Measurements from ENCODE around the gene AKAP9.

Gene AKAP9

DNA sequence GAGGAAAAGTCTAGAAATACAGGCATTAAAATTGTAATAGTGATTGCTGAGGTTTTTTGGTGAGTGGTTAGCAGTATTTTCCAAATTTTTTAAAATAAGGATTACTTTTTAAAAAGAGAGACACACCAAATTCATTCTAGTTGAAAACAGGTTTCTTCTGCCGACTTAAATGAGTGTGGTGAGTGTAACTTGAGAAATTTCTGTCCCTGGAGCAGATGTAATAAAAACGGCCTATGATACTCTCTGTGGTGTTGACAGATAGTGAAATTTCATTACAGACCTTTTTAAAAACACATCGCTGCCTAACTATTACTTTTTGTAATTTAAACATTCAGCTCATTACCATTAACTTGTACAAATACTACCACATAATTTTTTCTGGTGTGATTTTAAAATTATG, 103.5 kb downstream of the AKAP9 start:
- Histone ChIP-seq H3K27ac (ENCODE audit: low read length) (peak overlapping the region; percentile 76), H3K9me3 (ENCODE audit: control insufficient read depth in 1 of 2, low read length in 2 of 2) (no peaks in the 10 kb centered on the region), H3K4me1 (ENCODE audit: control insufficient read depth in 1 of 2, insufficient read depth in 2 of 2, low read length in 2 of 2) (peaks cover 0 to 3% of the 10 kb centered on the region in 2 donors), H3K4me3 (ENCODE audit: low read depth in 1 of 2, low read length in 2 of 2) (no peak overlapping the region), H3K27me3 (ENCODE audit: low read depth, low read length) (no peaks in the 10 kb centered on the region), H3K36me3 (ENCODE audit: control insufficient read depth in 1 of 2, insufficient read depth in 2 of 2, low read length in 2 of 2) (peaks cover 12 to 30% of the 10 kb centered on the region in 2 donors)

DNA sequence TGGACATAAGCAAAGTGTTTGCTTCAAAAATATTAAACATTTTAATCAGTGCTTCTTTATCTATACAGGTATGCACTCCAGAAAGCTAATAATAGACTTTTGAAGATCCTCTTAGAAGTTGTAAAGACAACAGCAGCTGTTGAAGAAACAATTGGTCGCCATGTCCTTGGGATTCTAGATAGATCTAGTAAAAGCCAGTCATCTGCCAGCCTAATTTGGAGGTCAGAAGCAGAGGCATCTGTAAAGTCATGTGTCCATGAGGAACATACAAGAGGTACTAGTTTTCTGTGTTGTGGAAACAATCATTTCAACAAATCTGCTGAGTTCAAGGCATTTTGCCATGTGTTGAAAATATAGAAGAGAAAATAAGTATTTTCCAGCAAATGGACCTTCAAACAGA, 104.3 kb downstream of the AKAP9 start:
- H3K36me3 ChIP-seq (ENCODE audit: control insufficient read depth in 1 of 2, insufficient read depth in 2 of 2, low read length in 2 of 2): peaks cover 16 to 30% of the 10 kb centered on the region in 2 donors
- no peak overlapping the region for H3K27ac ChIP-seq (ENCODE audit: low read length)
- H3K9me3 ChIP-seq (ENCODE audit: control insufficient read depth in 1 of 2, low read length in 2 of 2): no peaks in the 10 kb centered on the region
- peaks cover 0 to 3% of the 10 kb centered on the region in 2 donors for H3K4me1 ChIP-seq (ENCODE audit: control insufficient read depth in 1 of 2, insufficient read depth in 2 of 2, low read length in 2 of 2)
- H3K27me3 ChIP-seq (ENCODE audit: low read depth, low read length): no peaks in the 10 kb centered on the region
- no peak overlapping the region for H3K4me3 ChIP-seq (ENCODE audit: low read depth in 1 of 2, low read length in 2 of 2)

GRCh38 chr7:92051655-92052054, 111.0 kb downstream of the AKAP9 start:
- no peaks in the 10 kb centered on the region for H3K4me1 ChIP-seq (ENCODE audit: control insufficient read depth in 1 of 2, insufficient read depth in 2 of 2, low read length in 2 of 2)
- no peaks in the 10 kb centered on the region for H3K9me3 ChIP-seq (ENCODE audit: control insufficient read depth in 1 of 2, low read length in 2 of 2)
- no peaks in the 10 kb centered on the region for H3K27me3 ChIP-seq (ENCODE audit: low read depth, low read length)
- no peak overlapping the region for H3K27ac ChIP-seq (ENCODE audit: low read length)
- H3K4me3 ChIP-seq (ENCODE audit: low read depth in 1 of 2, low read length in 2 of 2): no peak overlapping the region
- H3K36me3 ChIP-seq (ENCODE audit: control insufficient read depth in 1 of 2, insufficient read depth in 2 of 2, low read length in 2 of 2): peaks cover 4 to 12% of the 10 kb centered on the region in 2 donors

GRCh38 chr7:92052159-92052558, 111.5 kb downstream of the AKAP9 start:
- peaks cover 0 to under 1% of the 10 kb centered on the region in 2 donors for H3K4me1 ChIP-seq (ENCODE audit: control insufficient read depth in 1 of 2, insufficient read depth in 2 of 2, low read length in 2 of 2)
- no peaks in the 10 kb centered on the region for H3K27me3 ChIP-seq (ENCODE audit: low read depth, low read length)
- H3K27ac ChIP-seq (ENCODE audit: low read length): no peak overlapping the region
- no peak overlapping the region for H3K4me3 ChIP-seq (ENCODE audit: low read depth in 1 of 2, low read length in 2 of 2)
- H3K9me3 ChIP-seq (ENCODE audit: control insufficient read depth in 1 of 2, low read length in 2 of 2): no peaks in the 10 kb centered on the region
- peaks cover 0 to 12% of the 10 kb centered on the region in 2 donors for H3K36me3 ChIP-seq (ENCODE audit: control insufficient read depth in 1 of 2, insufficient read depth in 2 of 2, low read length in 2 of 2)

GRCh38 chr7:92052684-92053083, 112.0 kb downstream of the AKAP9 start:
- H3K27me3 ChIP-seq (ENCODE audit: low read depth, low read length): no peaks in the 10 kb centered on the region
- peaks cover 0 to 6% of the 10 kb centered on the region in 2 donors for H3K4me1 ChIP-seq (ENCODE audit: control insufficient read depth in 1 of 2, insufficient read depth in 2 of 2, low read length in 2 of 2)
- H3K9me3 ChIP-seq (ENCODE audit: control insufficient read depth in 1 of 2, low read length in 2 of 2): no peaks in the 10 kb centered on the region
- peaks cover 0 to 12% of the 10 kb centered on the region in 2 donors for H3K36me3 ChIP-seq (ENCODE audit: control insufficient read depth in 1 of 2, insufficient read depth in 2 of 2, low read length in 2 of 2)
- H3K27ac ChIP-seq (ENCODE audit: low read length): no peak overlapping the region
- H3K4me3 ChIP-seq (ENCODE audit: low read depth in 1 of 2, low read length in 2 of 2): no peak overlapping the region

- Histone ChIP-seq H3K27me3 (ENCODE audit: low read depth, low read length) (no peaks in the 10 kb centered on the region), H3K36me3 (ENCODE audit: control insufficient read depth in 1 of 2, insufficient read depth in 2 of 2, low read length in 2 of 2) (peaks cover 0 to 12% of the 10 kb centered on the region in 2 donors), H3K4me3 (ENCODE audit: low read depth in 1 of 2, low read length in 2 of 2) (no peak overlapping the region), H3K9me3 (ENCODE audit: control insufficient read depth in 1 of 2, low read length in 2 of 2) (no peaks in the 10 kb centered on the region), H3K27ac (ENCODE audit: low read length) (no peak overlapping the region), H3K4me1 (ENCODE audit: control insufficient read depth in 1 of 2, insufficient read depth in 2 of 2, low read length in 2 of 2) (peaks cover 0 to 11% of the 10 kb centered on the region in 2 donors)
These were observed 112.7 kb downstream of the AKAP9 start for GRCh38 chr7:92053312-92053711.

DNA sequence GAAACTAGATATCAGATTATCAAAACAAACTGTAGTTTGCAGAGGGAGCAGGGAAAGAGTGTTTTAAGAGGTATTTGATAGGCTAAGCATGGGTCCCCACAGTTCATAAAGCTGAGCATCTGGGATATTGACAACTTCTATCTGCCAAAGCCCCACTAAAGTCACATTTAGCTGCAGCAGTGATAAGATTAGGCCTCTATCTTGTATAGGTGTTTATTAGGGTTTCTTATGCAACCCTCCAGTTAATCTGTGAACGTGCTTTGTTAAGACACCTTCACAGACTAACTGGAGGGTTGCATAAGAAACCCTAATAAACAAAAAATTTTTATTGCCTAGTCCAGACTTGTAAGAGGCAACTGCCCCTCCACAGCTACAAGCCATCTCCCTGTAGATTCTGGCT, 115.6 kb downstream of the AKAP9 start:
- Histone ChIP-seq H3K9me3 (ENCODE audit: control insufficient read depth in 1 of 2, low read length in 2 of 2) (no peaks in the 10 kb centered on the region), H3K4me1 (ENCODE audit: control insufficient read depth in 1 of 2, insufficient read depth in 2 of 2, low read length in 2 of 2) (peaks cover 0 to 12% of the 10 kb centered on the region in 2 donors), H3K27ac (ENCODE audit: low read length) (peak overlapping the region; percentile 30), H3K4me3 (ENCODE audit: low read depth in 1 of 2, low read length in 2 of 2) (no peak overlapping the region), H3K36me3 (ENCODE audit: control insufficient read depth in 1 of 2, insufficient read depth in 2 of 2, low read length in 2 of 2) (peaks cover 0 to 5% of the 10 kb centered on the region in 2 donors), H3K27me3 (ENCODE audit: low read depth, low read length) (no peaks in the 10 kb centered on the region)

- H3K36me3 ChIP-seq (ENCODE audit: control insufficient read depth in 1 of 2, insufficient read depth in 2 of 2, low read length in 2 of 2): peaks cover 4 to 5% of the 10 kb centered on the region in 2 donors
- H3K9me3 ChIP-seq (ENCODE audit: control insufficient read depth in 1 of 2, low read length in 2 of 2): no peaks in the 10 kb centered on the region
- H3K27ac ChIP-seq (ENCODE audit: low read length): peak overlapping the region; percentile 30
- no peaks in the 10 kb centered on the region for H3K27me3 ChIP-seq (ENCODE audit: low read depth, low read length)
- H3K4me1 ChIP-seq (ENCODE audit: control insufficient read depth in 1 of 2, insufficient read depth in 2 of 2, low read length in 2 of 2): peaks cover 0 to 12% of the 10 kb centered on the region in 2 donors
- peak overlapping the region in 1 of 2 donors; percentile 22 for H3K4me3 ChIP-seq (ENCODE audit: low read depth in 1 of 2, low read length in 2 of 2)
These were observed 116.7 kb downstream of the AKAP9 start for GRCh38 chr7:92057375-92057774.

DNA sequence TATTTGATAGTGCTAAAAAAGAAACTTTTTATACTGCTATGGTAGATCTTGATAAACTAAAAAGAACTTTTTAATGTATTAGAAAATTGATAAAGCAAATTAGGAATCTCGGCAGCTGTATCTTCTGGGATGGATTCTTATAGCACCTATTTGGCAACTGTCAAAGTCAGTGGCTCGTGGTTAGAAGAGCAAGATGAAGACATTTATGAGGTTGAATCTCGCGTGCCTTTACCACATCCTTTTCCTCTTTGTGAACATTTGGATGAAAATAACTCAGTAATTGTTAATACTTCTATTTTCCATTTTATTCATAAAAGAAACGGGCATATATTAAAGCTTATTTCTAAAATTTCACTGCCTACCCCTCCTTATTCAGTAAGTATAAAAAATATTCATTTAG, 117.4 kb downstream of the AKAP9 start:
- no peaks in the 10 kb centered on the region for H3K9me3 ChIP-seq (ENCODE audit: control insufficient read depth in 1 of 2, low read length in 2 of 2)
- H3K4me1 ChIP-seq (ENCODE audit: control insufficient read depth in 1 of 2, insufficient read depth in 2 of 2, low read length in 2 of 2): peaks cover 0 to 12% of the 10 kb centered on the region in 2 donors
- peaks cover under 1 to 4% of the 10 kb centered on the region in 2 donors for H3K36me3 ChIP-seq (ENCODE audit: control insufficient read depth in 1 of 2, insufficient read depth in 2 of 2, low read length in 2 of 2)
- H3K27ac ChIP-seq (ENCODE audit: low read length): no peak overlapping the region
- no peaks in the 10 kb centered on the region for H3K27me3 ChIP-seq (ENCODE audit: low read depth, low read length)
- H3K4me3 ChIP-seq (ENCODE audit: low read depth in 1 of 2, low read length in 2 of 2): peak overlapping the region in 1 of 2 donors; percentile 19

DNA sequence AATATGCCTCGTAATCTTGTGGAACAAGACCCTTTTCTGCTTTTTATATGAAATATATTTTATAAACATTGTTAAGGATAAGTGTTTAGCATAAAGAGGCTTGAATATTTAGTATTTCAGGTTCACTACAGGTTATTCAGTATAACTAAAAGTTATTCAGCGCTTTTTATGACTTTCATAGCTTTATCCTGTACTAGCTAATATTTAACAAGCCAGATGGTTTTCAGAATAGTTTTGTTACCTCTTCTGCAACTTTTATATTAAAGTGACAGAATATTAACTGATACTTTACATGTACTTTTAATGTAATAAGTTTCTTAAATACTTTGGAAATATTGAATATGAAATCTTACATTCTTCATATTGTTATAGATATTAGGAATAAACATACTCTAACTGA, 118.2 kb downstream of the AKAP9 start:
- Histone ChIP-seq H3K4me3 (ENCODE audit: low read depth in 1 of 2, low read length in 2 of 2) (no peak overlapping the region), H3K27ac (ENCODE audit: low read length) (no peak overlapping the region), H3K4me1 (ENCODE audit: control insufficient read depth in 1 of 2, insufficient read depth in 2 of 2, low read length in 2 of 2) (peaks cover 0 to 12% of the 10 kb centered on the region in 2 donors), H3K36me3 (ENCODE audit: control insufficient read depth in 1 of 2, insufficient read depth in 2 of 2, low read length in 2 of 2) (peaks cover 4 to 8% of the 10 kb centered on the region in 2 donors), H3K9me3 (ENCODE audit: control insufficient read depth in 1 of 2, low read length in 2 of 2) (no peaks in the 10 kb centered on the region), H3K27me3 (ENCODE audit: low read depth, low read length) (no peaks in the 10 kb centered on the region)

GRCh38 chr7:92061154-92061553, 120.5 kb downstream of the AKAP9 start:
- no peaks in the 10 kb centered on the region for H3K27me3 ChIP-seq (ENCODE audit: low read depth, low read length)
- H3K9me3 ChIP-seq (ENCODE audit: control insufficient read depth in 1 of 2, low read length in 2 of 2): no peaks in the 10 kb centered on the region
- H3K27ac ChIP-seq (ENCODE audit: low read length): no peak overlapping the region
- no peak overlapping the region for H3K4me3 ChIP-seq (ENCODE audit: low read depth in 1 of 2, low read length in 2 of 2)
- H3K4me1 ChIP-seq (ENCODE audit: control insufficient read depth in 1 of 2, insufficient read depth in 2 of 2, low read length in 2 of 2): peaks cover 0 to 12% of the 10 kb centered on the region in 2 donors
- peaks cover 7 to 9% of the 10 kb centered on the region in 2 donors for H3K36me3 ChIP-seq (ENCODE audit: control insufficient read depth in 1 of 2, insufficient read depth in 2 of 2, low read length in 2 of 2)

- no peaks in the 10 kb centered on the region for H3K9me3 ChIP-seq (ENCODE audit: control insufficient read depth in 1 of 2, low read length in 2 of 2)
- no peaks in the 10 kb centered on the region for H3K27me3 ChIP-seq (ENCODE audit: low read depth, low read length)
- H3K4me3 ChIP-seq (ENCODE audit: low read depth in 1 of 2, low read length in 2 of 2): no peak overlapping the region
- H3K27ac ChIP-seq (ENCODE audit: low read length): no peak overlapping the region
- H3K4me1 ChIP-seq (ENCODE audit: control insufficient read depth in 1 of 2, insufficient read depth in 2 of 2, low read length in 2 of 2): no peaks in the 10 kb centered on the region
- H3K36me3 ChIP-seq (ENCODE audit: control insufficient read depth in 1 of 2, insufficient read depth in 2 of 2, low read length in 2 of 2): peaks cover 23 to 24% of the 10 kb centered on the region in 2 donors
These were observed 123.9 kb downstream of the AKAP9 start for GRCh38 chr7:92064438-92065029.
